Liver (tissue), 9 donors: Measurements from ENCODE around the gene HLTF. TPM values are rescaled to one million over a fixed set of nuclear protein-coding genes. Genes with fewer than 3 reads are reported as not detected.

Source experiments
- DNase-seq: peaks from one replicate; pipeline ENCODE4 v3.0.0-alpha.2; 2017; ENCODE audit warnings: low spot score
- H3K27ac ChIP-seq, 2 donors: one replicate each; pipeline ENCODE4 v1.7.0; 2013; ENCODE audit warnings: inconsistent platforms in 2 of 2, low read length in 2 of 2, control low read depth in 1 of 2, low read depth in 1 of 2, mild to moderate bottlenecking in 1 of 2
- H3K27me3 ChIP-seq, 4 donors: one replicate each; pipeline versions ENCODE4 v1.6.1 to v1.7.0; 2013; ENCODE audit warnings: low read length in 3 of 4, inconsistent platforms in 1 of 4, mild to moderate bottlenecking in 1 of 4, moderate library complexity in 1 of 4; ENCODE audit not compliant: control insufficient read depth in 4 of 4, insufficient read depth in 4 of 4
- H3K36me3 ChIP-seq, 4 donors: one replicate each; pipeline versions ENCODE4 v1.6.1 to v1.7.0; 2013; ENCODE audit warnings: low read length in 3 of 4, mild to moderate bottlenecking in 3 of 4, low read depth in 1 of 4, moderate library complexity in 1 of 4; ENCODE audit not compliant: control insufficient read depth in 4 of 4, insufficient read depth in 3 of 4
- H3K4me1 ChIP-seq, 4 donors: one replicate each; pipeline versions ENCODE4 v1.6.1 to v1.7.0; 2013; ENCODE audit warnings: low read length in 3 of 4, mild to moderate bottlenecking in 3 of 4, moderate library complexity in 1 of 4; ENCODE audit not compliant: control insufficient read depth in 4 of 4, insufficient read depth in 4 of 4
- H3K4me3 ChIP-seq, 3 donors: one replicate each; pipeline versions ENCODE4 v1.6.1 to v1.7.0; 2013; ENCODE audit warnings: low read length in 3 of 3, control low read depth in 1 of 3, low read depth in 1 of 3, mild to moderate bottlenecking in 1 of 3
- H3K9ac ChIP-seq, 2 donors: one replicate each; pipeline ENCODE4 v1.7.0; 2013; ENCODE audit warnings: low read length in 2 of 2, mild to moderate bottlenecking in 2 of 2, moderate library complexity in 2 of 2, control low read depth in 1 of 2, low read depth in 1 of 2
- H3K9me3 ChIP-seq, 4 donors: one replicate each; pipeline versions ENCODE4 v1.6.1 to v1.7.0; 2013; ENCODE audit warnings: low read length in 3 of 4; ENCODE audit not compliant: control insufficient read depth in 4 of 4
- EGR1 ChIP-seq, 2 donors: IDR thresholded peaks; 2 replicates each; pipeline ENCODE4 v1.6.1; 2016 to 2018; ENCODE audit warnings: antibody characterized with exemption in 2 of 2, low read depth in 2 of 2
- FOXA1 ChIP-seq: IDR thresholded peaks from 2 replicates; pipeline ENCODE4 v1.6.1; 2016; ENCODE audit warnings: antibody characterized with exemption
- GABPA ChIP-seq, 2 donors: IDR thresholded peaks in 1 of 2; conservative IDR thresholded peaks in 1 of 2; 2 replicates each; pipeline ENCODE4 v1.6.1; 2016; ENCODE audit warnings: antibody characterized with exemption in 2 of 2, mild to moderate bottlenecking in 1 of 2, moderate library complexity in 1 of 2
- HNF4A ChIP-seq, 2 donors: conservative IDR thresholded peaks; 2 replicates each; pipeline ENCODE4 v1.6.1; 2016; ENCODE audit warnings: antibody characterized with exemption in 2 of 2, mild to moderate bottlenecking in 2 of 2
- HNF4G ChIP-seq: IDR thresholded peaks from 2 replicates; pipeline ENCODE4 v1.6.1; 2016; ENCODE audit warnings: antibody characterized with exemption
- JUND ChIP-seq, 2 donors: IDR thresholded peaks; 2 replicates each; pipeline ENCODE4 v1.6.1; 2016; ENCODE audit warnings: antibody characterized with exemption in 2 of 2
- RAD21 ChIP-seq, 2 donors: IDR thresholded peaks; 2 replicates each; pipeline ENCODE4 v1.6.1; 2016; ENCODE audit warnings: antibody characterized with exemption in 2 of 2, mild to moderate bottlenecking in 2 of 2
- RXRA ChIP-seq, 2 donors: IDR thresholded peaks; 2 replicates each; pipeline ENCODE4 v1.6.1; 2017 to 2018; ENCODE audit warnings: antibody characterized with exemption in 2 of 2, mild to moderate bottlenecking in 1 of 2
- SP1 ChIP-seq: IDR thresholded peaks from 2 replicates; pipeline ENCODE4 v1.6.1; 2018; ENCODE audit warnings: antibody characterized with exemption, mild to moderate bottlenecking
- TAF1 ChIP-seq: conservative IDR thresholded peaks from 2 replicates; pipeline ENCODE4 v1.6.1; 2016; ENCODE audit warnings: antibody characterized with exemption, mild to moderate bottlenecking
- YY1 ChIP-seq: IDR thresholded peaks from 2 replicates; pipeline ENCODE4 v1.6.1; 2016; ENCODE audit warnings: antibody characterized with exemption, mild to moderate bottlenecking
- ZBTB33 ChIP-seq: IDR thresholded peaks from 2 replicates; pipeline ENCODE4 v1.6.1; 2016; ENCODE audit warnings: antibody characterized with exemption
- WGBS: extraction: QIAGEN DNeasy Blood & Tissue Kit; methylation state at CpG from one replicate; pipeline ENCODE4 v1.1.7; 2013; 5-methylcytosine and 5-hydroxymethylcytosine counted together
- polyA plus RNA-seq, 2 donors: library from polyadenylated mRNA; stranded (reverse) in 1 of 2; unstranded in 1 of 2; fragments of 200-250 nt in 1 of 2; fragments of >200 nt in 1 of 2; fragmentation: Nextera tagmentation in 1 of 2; extraction: Ambion mirVana in 1 of 2; gene quantifications; one replicate each; pipeline versions ENCODE4 v1.2.1 to v1.2.3, GENCODE V29; 2013 to 2015
- total RNA-seq, 2 donors: library from RNA; depleted of rRNA; stranded (reverse); fragments of >200 nt; gene quantifications; one replicate each; pipeline ENCODE4 v1.2.3, GENCODE V29; 2014
- TF ChIP-seq, protein P1 (sequence below): IDR thresholded peaks from 2 replicates; pipeline ENCODE4 v1.6.1; 2016; ENCODE audit warnings: antibody characterized with exemption, mild to moderate bottlenecking
- TF ChIP-seq, protein P2 (sequence below): IDR thresholded peaks from 2 replicates; pipeline ENCODE4 v1.6.1; 2016; ENCODE audit warnings: antibody characterized with exemption
- TF ChIP-seq, protein P3 (sequence below): fragments of 150-350 bp; IDR thresholded peaks from 2 replicates; pipeline ENCODE4 v1.5.1; 2017; ENCODE audit warnings: improper control_type of control experiment, low read depth, low read length; ENCODE audit not compliant: missing input control
- donor health status: healthy.
- donor health status: healthy.
- donor health status: healthy.
- donor health status: healthy.
- donor health status: healthy.

Gene HLTF
- total and polyA plus RNA-seq, 4 donors = 4.1 to 31.7 (median 17.0) TPM

GRCh38 chr3:149129326-149130205, 43.2 kb upstream of the HLTF start, which contains the start of gene HPS3:
HPS3 (plus strand) TSS chr3:149129638; CDS start chr3:149129724, 86 bp downstream.
- Histone ChIP-seq H3K4me3 (peak within 1 kb of the TSS; percentile 82 to 95 (median 90)), H3K9ac (peak within 1 kb of the TSS; percentile 23 to 71), H3K27ac (peak within 1 kb of the TSS; percentile 75 to 84), H3K4me1 (peaks cover 0 to 18% (median 4%) of the 10 kb centered on the region in 4 donors), H3K36me3 (no peaks in the 10 kb centered on the region), H3K9me3 (no peaks in the 10 kb centered on the region), H3K27me3 (no peaks in the 10 kb centered on the region)
- peak; percentile 42 to 45 for TF ChIP-seq RAD21 (IDR thresholded peaks at IDR 0.05)
- TF ChIP-seq SP1 = peak; percentile 67
- TF ChIP-seq, protein P1, sequence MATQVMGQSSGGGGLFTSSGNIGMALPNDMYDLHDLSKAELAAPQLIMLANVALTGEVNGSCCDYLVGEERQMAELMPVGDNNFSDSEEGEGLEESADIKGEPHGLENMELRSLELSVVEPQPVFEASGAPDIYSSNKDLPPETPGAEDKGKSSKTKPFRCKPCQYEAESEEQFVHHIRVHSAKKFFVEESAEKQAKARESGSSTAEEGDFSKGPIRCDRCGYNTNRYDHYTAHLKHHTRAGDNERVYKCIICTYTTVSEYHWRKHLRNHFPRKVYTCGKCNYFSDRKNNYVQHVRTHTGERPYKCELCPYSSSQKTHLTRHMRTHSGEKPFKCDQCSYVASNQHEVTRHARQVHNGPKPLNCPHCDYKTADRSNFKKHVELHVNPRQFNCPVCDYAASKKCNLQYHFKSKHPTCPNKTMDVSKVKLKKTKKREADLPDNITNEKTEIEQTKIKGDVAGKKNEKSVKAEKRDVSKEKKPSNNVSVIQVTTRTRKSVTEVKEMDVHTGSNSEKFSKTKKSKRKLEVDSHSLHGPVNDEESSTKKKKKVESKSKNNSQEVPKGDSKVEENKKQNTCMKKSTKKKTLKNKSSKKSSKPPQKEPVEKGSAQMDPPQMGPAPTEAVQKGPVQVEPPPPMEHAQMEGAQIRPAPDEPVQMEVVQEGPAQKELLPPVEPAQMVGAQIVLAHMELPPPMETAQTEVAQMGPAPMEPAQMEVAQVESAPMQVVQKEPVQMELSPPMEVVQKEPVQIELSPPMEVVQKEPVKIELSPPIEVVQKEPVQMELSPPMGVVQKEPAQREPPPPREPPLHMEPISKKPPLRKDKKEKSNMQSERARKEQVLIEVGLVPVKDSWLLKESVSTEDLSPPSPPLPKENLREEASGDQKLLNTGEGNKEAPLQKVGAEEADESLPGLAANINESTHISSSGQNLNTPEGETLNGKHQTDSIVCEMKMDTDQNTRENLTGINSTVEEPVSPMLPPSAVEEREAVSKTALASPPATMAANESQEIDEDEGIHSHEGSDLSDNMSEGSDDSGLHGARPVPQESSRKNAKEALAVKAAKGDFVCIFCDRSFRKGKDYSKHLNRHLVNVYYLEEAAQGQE = peak; percentile 72
- peak; percentile 21 to 36 for TF ChIP-seq RXRA (IDR thresholded peaks at IDR 0.05)
- TF ChIP-seq ZBTB33 = no peak
- no peak for TF ChIP-seq GABPA (IDR thresholded peaks at IDR 0.05 in 1 of 2, conservative IDR thresholded peaks at IDR 0.05 in 1 of 2)
- TF ChIP-seq YY1 = peak; percentile 54
- peak in 1 of 2 donors; percentile 30 for TF ChIP-seq EGR1 (IDR thresholded peaks at IDR 0.05; ENCODE audit: low read depth in 2 of 2)
- TF ChIP-seq TAF1 = peak; percentile 65
- peak in 1 of 2 donors; percentile 11 for TF ChIP-seq HNF4A (conservative IDR thresholded peaks at IDR 0.05)
- DNase-seq = peak; percentile 89
- WGBS = under 1% methylated on average over 84 of the region's 84 CpGs

DNA sequence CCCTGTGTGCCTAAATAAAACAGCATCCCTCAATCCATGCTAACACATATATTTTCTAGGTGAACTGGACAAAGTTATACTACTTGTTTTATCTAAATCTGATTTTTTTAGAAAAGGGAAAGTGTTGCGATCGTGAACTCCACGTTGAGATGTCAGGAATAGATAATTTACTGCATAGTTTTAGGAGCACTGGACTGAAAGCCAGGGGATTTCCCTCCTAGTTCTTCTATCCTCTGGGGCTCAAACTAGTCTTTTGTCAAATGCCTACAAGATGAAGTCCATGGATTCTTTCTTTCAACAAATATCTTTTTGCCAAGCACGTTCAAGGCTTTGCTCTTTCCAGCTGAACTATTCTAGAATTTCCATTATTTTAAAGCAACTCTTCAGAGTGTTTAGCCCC, 42.5 kb upstream of the HLTF start:
- Histone ChIP-seq H3K4me3 (peak overlapping the region; percentile 82 to 95 (median 90)), H3K36me3 (no peaks in the 10 kb centered on the region), H3K27me3 (no peaks in the 10 kb centered on the region), H3K4me1 (peaks cover 0 to 16% (median 3%) of the 10 kb centered on the region in 4 donors), H3K9me3 (no peaks in the 10 kb centered on the region), H3K27ac (peak overlapping the region; percentile 75 to 84), H3K9ac (peak overlapping the region; percentile 23 to 71)
- no peak for DNase-seq
- 19% methylated on average over 4 of the region's 4 CpGs for WGBS
- no peak for TF ChIP-seq HNF4G
- no peak for TF ChIP-seq TAF1
- TF ChIP-seq RAD21 (IDR thresholded peaks at IDR 0.05) = no peak
- TF ChIP-seq, protein P2, sequence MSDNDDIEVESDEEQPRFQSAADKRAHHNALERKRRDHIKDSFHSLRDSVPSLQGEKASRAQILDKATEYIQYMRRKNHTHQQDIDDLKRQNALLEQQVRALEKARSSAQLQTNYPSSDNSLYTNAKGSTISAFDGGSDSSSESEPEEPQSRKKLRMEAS = no peak
- TF ChIP-seq ZBTB33 = no peak
- no peak for TF ChIP-seq JUND (IDR thresholded peaks at IDR 0.05)
- TF ChIP-seq EGR1 (IDR thresholded peaks at IDR 0.05; ENCODE audit: low read depth in 2 of 2) = no peak
- no peak for TF ChIP-seq YY1
- TF ChIP-seq RXRA (IDR thresholded peaks at IDR 0.05) = no peak
- TF ChIP-seq, protein P3, sequence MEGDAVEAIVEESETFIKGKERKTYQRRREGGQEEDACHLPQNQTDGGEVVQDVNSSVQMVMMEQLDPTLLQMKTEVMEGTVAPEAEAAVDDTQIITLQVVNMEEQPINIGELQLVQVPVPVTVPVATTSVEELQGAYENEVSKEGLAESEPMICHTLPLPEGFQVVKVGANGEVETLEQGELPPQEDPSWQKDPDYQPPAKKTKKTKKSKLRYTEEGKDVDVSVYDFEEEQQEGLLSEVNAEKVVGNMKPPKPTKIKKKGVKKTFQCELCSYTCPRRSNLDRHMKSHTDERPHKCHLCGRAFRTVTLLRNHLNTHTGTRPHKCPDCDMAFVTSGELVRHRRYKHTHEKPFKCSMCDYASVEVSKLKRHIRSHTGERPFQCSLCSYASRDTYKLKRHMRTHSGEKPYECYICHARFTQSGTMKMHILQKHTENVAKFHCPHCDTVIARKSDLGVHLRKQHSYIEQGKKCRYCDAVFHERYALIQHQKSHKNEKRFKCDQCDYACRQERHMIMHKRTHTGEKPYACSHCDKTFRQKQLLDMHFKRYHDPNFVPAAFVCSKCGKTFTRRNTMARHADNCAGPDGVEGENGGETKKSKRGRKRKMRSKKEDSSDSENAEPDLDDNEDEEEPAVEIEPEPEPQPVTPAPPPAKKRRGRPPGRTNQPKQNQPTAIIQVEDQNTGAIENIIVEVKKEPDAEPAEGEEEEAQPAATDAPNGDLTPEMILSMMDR = no peak
- TF ChIP-seq SP1 = no peak
- TF ChIP-seq, protein P1 = no peak
- no peak for TF ChIP-seq FOXA1
- TF ChIP-seq GABPA (IDR thresholded peaks at IDR 0.05 in 1 of 2, conservative IDR thresholded peaks at IDR 0.05 in 1 of 2) = no peak
